Esophagus muscularis mucosa (tissue), 4 donors: ENCODE data around the gene DMD. TPM values are rescaled to one million over a fixed set of nuclear protein-coding genes. Genes with fewer than 3 reads are reported as not detected.
"Not testable (repeated sequence)": the region's sequence is repeated elsewhere in the genome, so short reads cannot be mapped to it uniquely, and the experiment has no call there.

Source experiments
- DNase-seq: peaks from one replicate; pipeline ENCODE4 v3.0.0-alpha.2; 2017; ENCODE audit errors: extremely low spot score
- H3K27ac ChIP-seq, 4 donors: fragments of 200-600 bp; sonication (generic); replicated peaks in 1 of 4; 1 replicate in 3 of 4; 2 replicates in 1 of 4; pipeline ENCODE4 v1.5.1; 2016 to 2019; ENCODE audit warnings: mild to moderate bottlenecking in 1 of 4
- H3K27me3 ChIP-seq, 4 donors: fragments of 200-600 bp; sonication (generic); one replicate each; pipeline versions ENCODE4 v1.5.1 to v1.6.0; 2016 to 2019
- H3K36me3 ChIP-seq, 4 donors: fragments of 200-600 bp; sonication (generic); one replicate each; pipeline ENCODE4 v1.5.1; 2016 to 2019
- H3K4me1 ChIP-seq, 4 donors: fragments of 200-600 bp; sonication (generic); one replicate each; pipeline ENCODE4 v1.5.1; 2016 to 2019
- H3K4me3 ChIP-seq, 4 donors: fragments of 200-600 bp; sonication (generic); 1 replicate in 2 of 4; 2 replicates in 2 of 4; pipeline ENCODE4 v1.5.1; 2016 to 2019; ENCODE audit warnings: mild to moderate bottlenecking in 4 of 4, moderate library complexity in 1 of 4
- H3K9me3 ChIP-seq, 4 donors: fragments of 200-600 bp; sonication (generic); 1 replicate in 3 of 4; 2 replicates in 1 of 4; pipeline ENCODE4 v1.5.1; 2016 to 2019
- EP300 ChIP-seq: sonication (generic); formaldehyde crosslinking; IDR thresholded peaks from one replicate; pipeline ENCODE4 v1.6.1; 2017; ENCODE audit warnings: antibody characterized with exemption
- POLR2A ChIP-seq: fragments of 450-650 bp; IDR thresholded peaks from one replicate; pipeline ENCODE4 v1.6.1; 2017; ENCODE audit warnings: antibody characterized with exemption, moderate library complexity, mild to moderate bottlenecking, low read depth
- POLR2AphosphoS5 ChIP-seq, 2 donors: sonication (generic); formaldehyde crosslinking; IDR thresholded peaks; one replicate each; pipeline ENCODE4 v1.6.1; 2017; ENCODE audit warnings: antibody characterized with exemption in 2 of 2
- WGBS: methylation state at CpG from one replicate; pipeline ENCODE4 v1.1.5; 2018; 5-methylcytosine and 5-hydroxymethylcytosine counted together
- intact Hi-C: fragments of 100-400 bp; cut with DNase I; formaldehyde crosslinking; loops from one replicate; pipeline ENCODE4 v1.15.1; 2023
- total RNA-seq, 4 donors: library from RNA; depleted of rRNA; stranded (reverse); fragments of >200 nt; gene quantifications; one replicate each; pipeline versions ENCODE4 v1.1.0 to v1.2.1, GENCODE V29; 2016
- TF ChIP-seq, protein P1 (sequence below), 3 experiments: fragments of 200-600 bp in 2 of 3; fragments of 450-650 bp in 1 of 3; sonication (generic) in 2 of 3; IDR thresholded peaks; one replicate each; pipeline ENCODE4 v1.5.1; 2017 to 2019; ENCODE audit warnings: antibody characterized with exemption in 3 of 3, mild to moderate bottlenecking in 2 of 3, moderate library complexity in 1 of 3

Gene DMD
- total RNA-seq, 4 donors from 2014 or later, result 127 to 210 (median 188) TPM

DNA sequence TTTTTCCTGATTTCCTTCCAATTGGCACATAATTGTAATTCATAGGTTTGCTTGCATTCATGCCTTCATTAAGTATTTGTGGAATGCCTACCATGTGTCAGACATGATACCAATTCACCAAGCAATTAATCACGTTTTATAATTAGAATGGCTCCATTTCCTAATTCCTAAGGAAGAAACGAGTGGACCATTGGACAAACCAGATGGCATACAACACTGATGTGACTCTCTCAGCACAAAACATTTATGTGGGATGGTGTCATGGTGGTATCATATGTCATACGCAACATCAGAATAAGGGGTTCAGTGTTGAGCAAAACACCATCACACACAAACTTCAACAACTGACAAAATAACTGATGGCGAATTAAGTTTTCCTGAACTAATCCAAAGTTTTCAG, 502.8 kb downstream of the DMD start:
- H3K27me3 ChIP-seq, result no peaks in the 10 kb centered on the region
- DNase-seq, result no peak
- H3K4me1 ChIP-seq, result no peaks in the 10 kb centered on the region
- H3K9me3 ChIP-seq, result no peaks in the 10 kb centered on the region
- 67% methylated on average over 4 of the region's 4 CpGs for WGBS
- H3K27ac ChIP-seq, result no peak overlapping the region
- TF ChIP-seq EP300, result no peak
- TF ChIP-seq, protein P1, sequence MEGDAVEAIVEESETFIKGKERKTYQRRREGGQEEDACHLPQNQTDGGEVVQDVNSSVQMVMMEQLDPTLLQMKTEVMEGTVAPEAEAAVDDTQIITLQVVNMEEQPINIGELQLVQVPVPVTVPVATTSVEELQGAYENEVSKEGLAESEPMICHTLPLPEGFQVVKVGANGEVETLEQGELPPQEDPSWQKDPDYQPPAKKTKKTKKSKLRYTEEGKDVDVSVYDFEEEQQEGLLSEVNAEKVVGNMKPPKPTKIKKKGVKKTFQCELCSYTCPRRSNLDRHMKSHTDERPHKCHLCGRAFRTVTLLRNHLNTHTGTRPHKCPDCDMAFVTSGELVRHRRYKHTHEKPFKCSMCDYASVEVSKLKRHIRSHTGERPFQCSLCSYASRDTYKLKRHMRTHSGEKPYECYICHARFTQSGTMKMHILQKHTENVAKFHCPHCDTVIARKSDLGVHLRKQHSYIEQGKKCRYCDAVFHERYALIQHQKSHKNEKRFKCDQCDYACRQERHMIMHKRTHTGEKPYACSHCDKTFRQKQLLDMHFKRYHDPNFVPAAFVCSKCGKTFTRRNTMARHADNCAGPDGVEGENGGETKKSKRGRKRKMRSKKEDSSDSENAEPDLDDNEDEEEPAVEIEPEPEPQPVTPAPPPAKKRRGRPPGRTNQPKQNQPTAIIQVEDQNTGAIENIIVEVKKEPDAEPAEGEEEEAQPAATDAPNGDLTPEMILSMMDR (IDR thresholded peaks at IDR 0.05), result no peak
- no peak for TF ChIP-seq POLR2AphosphoS5 (IDR thresholded peaks at IDR 0.05)
- no peak for TF ChIP-seq POLR2A
- intact Hi-C loops, result no loop called here
- H3K4me3 ChIP-seq, result no peak overlapping the region
- no peaks in the 10 kb centered on the region for H3K36me3 ChIP-seq

DNA sequence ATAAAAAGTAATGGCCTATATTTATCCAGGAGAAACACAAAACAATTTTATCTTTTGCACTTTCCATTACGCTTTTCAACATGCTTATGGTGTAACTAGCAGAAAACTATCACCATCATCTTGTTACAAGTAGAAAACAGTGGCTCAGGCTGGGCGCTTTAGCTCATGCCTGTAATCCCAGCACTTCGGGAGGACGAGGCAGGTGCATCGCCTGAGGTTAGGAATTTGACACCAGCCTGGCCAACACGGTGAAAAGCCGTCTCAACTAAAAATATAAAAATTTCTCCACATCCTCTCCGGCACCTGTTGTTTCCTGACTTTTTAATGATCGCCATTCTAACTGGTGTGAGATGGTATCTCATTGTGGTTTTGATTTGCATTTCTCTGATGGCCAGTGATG, 506.0 kb downstream of the DMD start:
- H3K9me3 ChIP-seq, DNase-seq, H3K4me3 ChIP-seq, H3K27ac ChIP-seq, H3K27me3 ChIP-seq, H3K4me1 ChIP-seq, intact Hi-C loops, H3K36me3 ChIP-seq: not testable (repeated sequence)
- WGBS, result 85% methylated on average over 9 of the region's 9 CpGs

DNA sequence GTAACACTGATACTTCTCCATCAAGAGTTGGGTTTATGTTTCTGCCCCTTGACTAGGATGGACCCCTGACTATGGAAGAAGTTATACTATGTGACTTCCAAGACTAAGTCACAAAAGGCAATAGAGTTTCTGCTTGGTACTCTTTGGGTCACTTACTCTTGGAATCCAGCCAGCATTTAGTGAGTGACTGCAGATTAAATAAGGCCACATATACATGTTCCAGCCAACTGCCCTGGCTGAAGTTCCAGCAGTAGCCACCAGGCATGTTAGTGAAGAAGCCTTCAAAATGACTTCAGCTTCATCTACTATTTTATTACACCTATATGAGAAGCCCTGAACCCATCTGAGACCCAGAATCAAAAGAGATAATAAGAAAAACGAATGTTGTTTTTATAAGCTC, 524.0 kb downstream of the DMD start:
- no peaks in the 10 kb centered on the region for H3K9me3 ChIP-seq
- H3K4me1 ChIP-seq, result no peaks in the 10 kb centered on the region
- WGBS, result 42% methylated on average over 1 of the region's 1 CpG
- no peak for DNase-seq
- no peaks in the 10 kb centered on the region for H3K27me3 ChIP-seq
- no peak overlapping the region for H3K4me3 ChIP-seq
- no peaks in the 10 kb centered on the region for H3K36me3 ChIP-seq
- no peak for TF ChIP-seq POLR2AphosphoS5 (IDR thresholded peaks at IDR 0.05)
- no peak for TF ChIP-seq POLR2A
- TF ChIP-seq, protein P1 (IDR thresholded peaks at IDR 0.05), result no peak
- TF ChIP-seq EP300, result no peak
- intact Hi-C loops, result no loop called here
- H3K27ac ChIP-seq, result no peak overlapping the region

DNA sequence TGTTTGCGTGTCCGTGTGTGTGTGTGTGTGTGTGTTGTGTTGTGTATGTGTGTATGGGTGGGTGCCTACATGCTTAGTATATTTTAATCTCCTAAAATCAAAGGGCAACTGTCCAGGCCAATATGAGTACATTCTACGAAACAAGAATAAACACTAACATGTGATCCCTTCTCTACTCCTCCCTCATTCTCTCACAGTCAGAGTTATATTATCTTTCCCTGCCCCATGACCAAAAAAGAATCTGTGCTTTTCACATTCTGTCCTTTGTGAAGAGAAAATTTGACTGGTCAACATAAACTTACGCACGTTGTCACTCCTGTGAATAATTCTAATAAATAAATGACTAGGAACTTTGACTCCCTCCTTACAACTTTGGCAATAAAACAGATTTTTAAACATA, 532.9 kb downstream of the DMD start:
- Histone ChIP-seq H3K27me3 (no peaks in the 10 kb centered on the region), H3K36me3 (no peaks in the 10 kb centered on the region), H3K27ac (no peak overlapping the region), H3K4me1 (no peaks in the 10 kb centered on the region), H3K9me3 (no peaks in the 10 kb centered on the region), H3K4me3 (no peak overlapping the region)
- TF ChIP-seq POLR2AphosphoS5 (IDR thresholded peaks at IDR 0.05) (no peak), EP300 (no peak), POLR2A (no peak)
- TF ChIP-seq, protein P1 (IDR thresholded peaks at IDR 0.05), result no peak
- WGBS, result 68% methylated on average over 5 of the region's 5 CpGs
- intact Hi-C loops, result no loop called here
- DNase-seq, result no peak

DNA sequence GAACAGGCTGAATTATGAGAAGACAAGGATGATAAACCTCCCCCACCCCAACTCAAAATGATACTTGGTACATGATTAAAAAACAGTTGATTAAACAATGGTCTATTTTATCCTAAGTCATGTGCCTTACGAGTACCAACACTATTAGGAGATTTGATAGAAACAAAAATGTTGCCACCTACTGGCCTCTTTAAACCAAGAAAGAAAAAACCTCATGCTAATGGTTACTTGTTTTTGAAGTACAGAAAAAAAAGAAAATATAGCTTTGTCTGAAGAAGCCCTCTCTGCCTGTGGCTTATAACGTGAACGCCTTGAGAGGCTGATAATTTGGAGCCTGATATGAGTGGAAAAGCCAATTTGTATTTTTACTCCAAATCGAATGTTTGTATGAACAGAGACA, 538.2 kb downstream of the DMD start:
- no peak overlapping the region for H3K27ac ChIP-seq
- H3K36me3 ChIP-seq, result no peaks in the 10 kb centered on the region
- no peak for DNase-seq
- H3K9me3 ChIP-seq, result no peaks in the 10 kb centered on the region
- WGBS, result 32% methylated on average over 4 of the region's 4 CpGs
- H3K4me1 ChIP-seq, result no peaks in the 10 kb centered on the region
- H3K4me3 ChIP-seq, result no peak overlapping the region
- intact Hi-C loops, result no loop called here
- H3K27me3 ChIP-seq, result no peaks in the 10 kb centered on the region
- TF ChIP-seq EP300 (no peak), POLR2A (no peak), POLR2AphosphoS5 (IDR thresholded peaks at IDR 0.05) (no peak)
- TF ChIP-seq, protein P1 (IDR thresholded peaks at IDR 0.05), result no peak
